ENCODE results near the gene ZFYVE28.
A peak's percentile ranks its signal among the peaks of the same experiment; 100 is the strongest.

ZFYVE28 gene

GRCh38 chr4:2413821-2414610 lies 4.4 kb downstream of the ZFYVE28 start:
- no peak for DNase-seq (ENCODE audit: extremely low spot score, insufficient read length, low read depth)
- FAIRE-seq, result no peak

- DNase-seq (ENCODE audit: extremely low spot score, insufficient read length, low read depth), result peak; percentile 44
- peak; percentile 92 for FAIRE-seq
These were observed 5.3 kb downstream of the ZFYVE28 start for GRCh38 chr4:2412885-2413716.

- DNase-seq (ENCODE audit: extremely low spot score, insufficient read length, low read depth) (peak; percentile 38), FAIRE-seq (no peak)
These were observed 5.9 kb downstream of the ZFYVE28 start for GRCh38 chr4:2412534-2412884.

GRCh38 chr4:2411786-2412510 lies 6.5 kb downstream of the ZFYVE28 start:
- FAIRE-seq, result no peak

GRCh38 chr4:2409381-2409783 lies 9.1 kb downstream of the ZFYVE28 start:
- FAIRE-seq (no peak), DNase-seq (ENCODE audit: extremely low spot score, insufficient read length, low read depth) (no peak)

More at GRCh38 chr4:2411786-2412510, 6.5 kb downstream of the ZFYVE28 start:
- DNase-seq (ENCODE audit: extremely low spot score, insufficient read length, low read depth), result no peak

- DNase-seq (ENCODE audit: extremely low spot score, insufficient read length, low read depth) (no peak), FAIRE-seq (no peak)
These were observed 9.5 kb downstream of the ZFYVE28 start for GRCh38 chr4:2408976-2409375.

- DNase-seq (ENCODE audit: extremely low spot score, insufficient read length, low read depth), result no peak
- FAIRE-seq, result no peak
These were observed 10.0 kb downstream of the ZFYVE28 start for GRCh38 chr4:2408401-2408958.

- no peak for FAIRE-seq
- DNase-seq (ENCODE audit: extremely low spot score, insufficient read length, low read depth), result no peak
These were observed 10.5 kb downstream of the ZFYVE28 start for GRCh38 chr4:2407991-2408342.

- FAIRE-seq, result no peak
- DNase-seq (ENCODE audit: extremely low spot score, insufficient read length, low read depth), result no peak
These were observed 11.5 kb downstream of the ZFYVE28 start for GRCh38 chr4:2406920-2407319.

- FAIRE-seq (no peak), DNase-seq (ENCODE audit: extremely low spot score, insufficient read length, low read depth) (no peak)
These were observed 12.0 kb downstream of the ZFYVE28 start for GRCh38 chr4:2406406-2406805.

- FAIRE-seq, result no peak
- DNase-seq (ENCODE audit: extremely low spot score, insufficient read length, low read depth), result no peak
These were observed 15.5 kb downstream of the ZFYVE28 start for GRCh38 chr4:2402941-2403340.

- FAIRE-seq (no peak), DNase-seq (ENCODE audit: extremely low spot score, insufficient read length, low read depth) (no peak)
These were observed 16.2 kb downstream of the ZFYVE28 start for GRCh38 chr4:2402048-2402842.

- FAIRE-seq (no peak), DNase-seq (ENCODE audit: extremely low spot score, insufficient read length, low read depth) (no peak)
These were observed 16.8 kb downstream of the ZFYVE28 start for GRCh38 chr4:2401610-2401983.

- DNase-seq (ENCODE audit: extremely low spot score, insufficient read length, low read depth) (no peak), FAIRE-seq (no peak)
These were observed 17.4 kb downstream of the ZFYVE28 start for GRCh38 chr4:2400841-2401609.

GRCh38 chr4:2399631-2400190 lies 18.7 kb downstream of the ZFYVE28 start:
- DNase-seq (ENCODE audit: extremely low spot score, insufficient read length, low read depth) (no peak), FAIRE-seq (no peak)

GRCh38 chr4:2399216-2399615 lies 19.2 kb downstream of the ZFYVE28 start:
- FAIRE-seq, result no peak
- DNase-seq (ENCODE audit: extremely low spot score, insufficient read length, low read depth), result no peak

- DNase-seq (ENCODE audit: extremely low spot score, insufficient read length, low read depth) (no peak), FAIRE-seq (no peak)
These were observed 20.7 kb downstream of the ZFYVE28 start for GRCh38 chr4:2397596-2398379.

- no peak for DNase-seq (ENCODE audit: extremely low spot score, insufficient read length, low read depth)
- FAIRE-seq, result no peak
These were observed 21.6 kb downstream of the ZFYVE28 start for GRCh38 chr4:2396781-2397368.
